RWPE1 (cell line): ENCODE measurements around the gene ETV2.

ENCODE experiments used
- CTCF ChIA-PET: fragments of 350-600 bp; sonication (Branson Sonifier 250); formaldehyde crosslinking; extraction: SDS; loops from one replicate; lab custom pipeline; 2021; lab: Yijun Ruan, JAX
- POLR2A ChIA-PET: fragments of 400-600 bp; formaldehyde crosslinking; extraction: SDS; loops from one replicate; lab custom pipeline; 2020; ENCODE audit warnings: antibody characterized with exemption; ENCODE audit not compliant: low non-redundant PET; lab: Yijun Ruan, JAX
- DNase-seq: peaks from one replicate; pipeline ENCODE4 v3.0.0; 2012; ENCODE audit warnings: low spot score
- H3K27ac ChIP-seq: fragments of 450-650 bp; 2 replicates; pipeline ENCODE4 v1.5.1; 2017
- CTCF ChIP-seq: fragments of 450-650 bp; conservative IDR thresholded peaks from 2 replicates; pipeline ENCODE4 v1.5.1; 2017; ENCODE audit warnings: low read depth, mild to moderate bottlenecking

Gene ETV2

GRCh38 chr19:35623327-35624010, 18.1 kb upstream of the ETV2 start:
- no peak for TF ChIP-seq CTCF
- ChIA-PET POLR2A (no interaction called here), CTCF (interaction anchor here (0.7 kb wide), 1 partner anchor 97 kb away, joined by 11 read pairs; no protein-coding TSS in a partner anchor)
- no peak for DNase-seq
- peak overlapping the region; percentile 17; the same call in 1 of the 2 replicates for H3K27ac ChIP-seq

- peak overlapping the region; percentile 88 for H3K27ac ChIP-seq
- POLR2A ChIA-PET, result no interaction called here
- CTCF ChIA-PET, result no interaction called here
- TF ChIP-seq CTCF, result no peak
- no peak for DNase-seq
Observed at GRCh38 chr19:35628264-35628564, 13.3 kb upstream of the ETV2 start.

GRCh38 chr19:35628565-35629331, 12.8 kb upstream of the ETV2 start, which contains the start of gene RBM42:
Gene RBM42 (plus strand): TSS chr19:35629036. CDS start chr19:35629154, 118 bp downstream.
- TF ChIP-seq CTCF, result no peak
- CTCF ChIA-PET, result no interaction called here
- POLR2A ChIA-PET, result no interaction called here
- DNase-seq, result peak; percentile 99
- H3K27ac ChIP-seq, result peak within 1 kb of the TSS; percentile 88

GRCh38 chr19:35629332-35629633, 12.3 kb upstream of the ETV2 start:
- ChIA-PET CTCF (no interaction called here), POLR2A (no interaction called here)
- no peak for TF ChIP-seq CTCF
- no peak for DNase-seq
- H3K27ac ChIP-seq, result peak overlapping the region; percentile 88

GRCh38 chr19:35633727-35634440, 7.7 kb upstream of the ETV2 start:
- CTCF ChIA-PET, result interaction anchor here (0.6 kb wide), 1 partner anchor 68 kb away, joined by 4 read pairs; no protein-coding TSS in a partner anchor
- TF ChIP-seq CTCF, result no peak
- no peak for DNase-seq
- POLR2A ChIA-PET, result no interaction called here
- no peak overlapping the region for H3K27ac ChIP-seq

- TF ChIP-seq CTCF, result no peak
- POLR2A ChIA-PET, result no interaction called here
- CTCF ChIA-PET, result interaction anchor here (1.1 kb wide), 1 partner anchor 141 kb away, joined by 5 read pairs; no protein-coding TSS in a partner anchor
- DNase-seq, result no peak
- no peak overlapping the region; the same call in 1 of the 2 replicates for H3K27ac ChIP-seq
Observed at GRCh38 chr19:35636651-35637050, 4.9 kb upstream of the ETV2 start.
